Measurements from ENCODE around the gene PJVK.

DNA sequence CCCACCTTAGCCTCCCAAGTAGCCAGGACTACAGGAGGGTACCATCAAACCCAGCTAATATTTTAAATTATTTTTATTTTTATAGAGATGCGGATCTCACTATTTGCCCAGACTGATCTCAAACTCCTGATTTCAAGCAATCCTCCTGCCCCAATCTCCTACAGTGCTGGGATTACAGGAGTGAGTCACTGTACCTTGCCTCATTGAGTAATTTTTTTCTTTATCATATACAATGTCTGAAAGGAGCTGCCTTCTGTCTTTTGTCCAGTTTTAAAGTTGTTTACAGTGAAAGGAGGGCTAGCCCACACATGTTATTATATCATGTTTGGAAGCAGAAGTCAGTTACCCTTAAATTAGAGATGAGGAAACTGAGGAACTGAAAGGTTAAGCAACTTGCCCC lies 32.8 kb upstream of the PJVK start:
- TF ChIP-seq, protein P1, sequence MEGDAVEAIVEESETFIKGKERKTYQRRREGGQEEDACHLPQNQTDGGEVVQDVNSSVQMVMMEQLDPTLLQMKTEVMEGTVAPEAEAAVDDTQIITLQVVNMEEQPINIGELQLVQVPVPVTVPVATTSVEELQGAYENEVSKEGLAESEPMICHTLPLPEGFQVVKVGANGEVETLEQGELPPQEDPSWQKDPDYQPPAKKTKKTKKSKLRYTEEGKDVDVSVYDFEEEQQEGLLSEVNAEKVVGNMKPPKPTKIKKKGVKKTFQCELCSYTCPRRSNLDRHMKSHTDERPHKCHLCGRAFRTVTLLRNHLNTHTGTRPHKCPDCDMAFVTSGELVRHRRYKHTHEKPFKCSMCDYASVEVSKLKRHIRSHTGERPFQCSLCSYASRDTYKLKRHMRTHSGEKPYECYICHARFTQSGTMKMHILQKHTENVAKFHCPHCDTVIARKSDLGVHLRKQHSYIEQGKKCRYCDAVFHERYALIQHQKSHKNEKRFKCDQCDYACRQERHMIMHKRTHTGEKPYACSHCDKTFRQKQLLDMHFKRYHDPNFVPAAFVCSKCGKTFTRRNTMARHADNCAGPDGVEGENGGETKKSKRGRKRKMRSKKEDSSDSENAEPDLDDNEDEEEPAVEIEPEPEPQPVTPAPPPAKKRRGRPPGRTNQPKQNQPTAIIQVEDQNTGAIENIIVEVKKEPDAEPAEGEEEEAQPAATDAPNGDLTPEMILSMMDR (IDR thresholded peaks at IDR 0.05), result no peak
- TF ChIP-seq SIN3A (IDR thresholded peaks at IDR 0.05; ENCODE audit: borderline replicate concordance, insufficient read depth, low read depth, low read length), result no peak
